WTC11 (cell line): ENCODE measurements around the gene SLC25A10.

ENCODE experiments used
- ATF2 ChIP-seq: sonication (generic); formaldehyde crosslinking; IDR thresholded peaks from 2 replicates; pipeline ENCODE4 v1.8.1; 2022; ENCODE audit warnings: low read depth, missing genetic modification reagents, borderline replicate concordance
- ATF6 ChIP-seq: sonication (generic); formaldehyde crosslinking; IDR thresholded peaks from 2 replicates; pipeline ENCODE4 v1.8.1; 2023; ENCODE audit warnings: mild to moderate bottlenecking, missing genetic modification reagents
- CREB1 ChIP-seq: sonication (generic); formaldehyde crosslinking; IDR thresholded peaks from 2 replicates; pipeline ENCODE4 v1.8.0; 2023; ENCODE audit warnings: mild to moderate bottlenecking, missing genetic modification reagents
- CTCF ChIP-seq: fragments of 200-600 bp; IDR thresholded peaks from 2 replicates; pipeline ENCODE4 v1.8.0; 2022; ENCODE audit warnings: antibody characterized with exemption
- E2F4 ChIP-seq: sonication (generic); formaldehyde crosslinking; IDR thresholded peaks from 2 replicates; pipeline ENCODE4 v1.8.1; 2022; ENCODE audit warnings: low read depth, mild to moderate bottlenecking, moderate library complexity, missing genetic modification reagents, borderline replicate concordance
- ELF4 ChIP-seq: sonication (generic); formaldehyde crosslinking; IDR thresholded peaks from 2 replicates; pipeline ENCODE4 v1.8.1; 2022; ENCODE audit warnings: low read depth, mild to moderate bottlenecking, moderate library complexity, missing genetic modification reagents
- FOXJ3 ChIP-seq: sonication (generic); formaldehyde crosslinking; IDR thresholded peaks from 2 replicates; pipeline ENCODE4 v1.9.0; 2021; ENCODE audit warnings: missing genetic modification reagents, mild to moderate bottlenecking, borderline replicate concordance
- JUN ChIP-seq: sonication (generic); formaldehyde crosslinking; IDR thresholded peaks from 2 replicates; pipeline ENCODE4 v1.8.0; 2023; ENCODE audit warnings: mild to moderate bottlenecking, missing genetic modification reagents
- SMAD3 ChIP-seq: sonication (generic); formaldehyde crosslinking; IDR thresholded peaks from 2 replicates; pipeline ENCODE4 v1.8.0; 2022; ENCODE audit warnings: missing genetic modification reagents, mild to moderate bottlenecking, borderline replicate concordance
- TCF7 ChIP-seq: sonication (generic); formaldehyde crosslinking; IDR thresholded peaks from 2 replicates; pipeline ENCODE4 v1.8.0; 2022; ENCODE audit warnings: mild to moderate bottlenecking, low read depth, missing genetic modification reagents, moderate library complexity
- ZNF317 ChIP-seq: sonication (generic); formaldehyde crosslinking; IDR thresholded peaks from 2 replicates; pipeline ENCODE4 v1.8.1; 2023; ENCODE audit warnings: low read depth, mild to moderate bottlenecking, moderate library complexity, missing genetic modification reagents, borderline replicate concordance

- TF ChIP-seq CTCF (no peak), ATF2 (no peak), E2F4 (no peak), ELF4 (CRISPR knock-in tag) (no peak), ATF6 (no peak), ZNF317 (CRISPR knock-in tag) (no peak), JUN (CRISPR knock-in tag) (no peak), FOXJ3 (CRISPR knock-in tag) (no peak), TCF7 (CRISPR knock-in tag) (no peak), CREB1 (CRISPR knock-in tag) (no peak), SMAD3 (no peak)
Observed at GRCh38 chr17:81700353-81701287, 11.5 kb upstream of the SLC25A10 start.
